ENCODE measurements around the gene SURF1. TPM values are rescaled to one million over a fixed set of nuclear protein-coding genes. Genes with fewer than 3 reads are reported as not detected.

Gene SURF1
- total RNA-seq, 1 experiment from 2014 or later: 44.5 TPM

DNA sequence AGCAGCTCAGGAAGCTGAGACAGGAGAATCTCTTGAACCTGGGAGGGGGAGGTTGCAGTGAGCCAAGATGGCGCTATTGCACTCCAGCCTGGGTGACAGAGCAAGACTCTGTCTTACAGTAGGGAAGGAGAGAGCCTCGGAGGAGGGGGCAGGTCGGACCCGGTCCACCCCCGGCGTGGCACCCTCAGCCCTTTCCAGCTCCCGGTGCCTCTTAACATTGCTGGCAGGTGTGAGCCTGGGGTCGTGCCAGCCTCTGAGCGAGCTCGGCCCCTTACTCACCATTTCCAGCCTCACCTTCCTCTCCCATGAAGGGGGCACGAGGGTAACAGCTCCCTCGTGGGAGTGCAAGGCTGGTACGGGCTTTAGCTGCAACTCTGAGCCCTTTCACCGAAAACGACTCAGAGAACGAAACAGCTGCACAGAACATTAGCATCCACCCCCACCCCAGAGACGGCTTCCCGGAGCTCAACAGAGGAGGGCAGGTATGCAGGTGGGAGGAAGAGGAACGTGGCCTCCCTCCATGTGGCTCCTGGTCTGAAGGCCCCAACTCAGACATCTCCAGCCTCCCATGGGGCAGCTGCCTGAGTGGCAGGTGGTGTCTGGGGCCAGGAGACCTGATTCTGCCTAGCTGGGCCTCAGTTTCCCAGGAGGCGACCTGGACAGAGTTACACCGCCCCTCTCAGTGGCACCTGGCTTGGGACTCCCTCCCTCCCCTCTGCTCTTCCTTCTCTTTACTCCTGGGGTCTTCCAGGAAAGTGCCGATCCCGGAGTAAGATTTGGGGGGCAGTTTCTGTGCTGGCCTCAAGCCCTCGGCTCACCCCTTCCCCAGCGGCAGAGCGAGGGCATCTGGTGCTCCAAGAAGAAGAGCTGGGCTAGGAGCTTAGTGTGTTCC lies 52.8 kb downstream of the SURF1 start:
- H3K9me3 ChIP-seq (replicated peaks): no peaks in the 10 kb centered on the region
- no peaks in the 10 kb centered on the region for H3K36me3 ChIP-seq
- H3K4me1 ChIP-seq (replicated peaks): no peaks in the 10 kb centered on the region
- H3K4me3 ChIP-seq: no peak overlapping the region
- DNase-seq (ENCODE audit: low read depth in 1 of 2, low spot score in 2 of 2): no peak
- no peak overlapping the region for H3K27ac ChIP-seq
- H3K27me3 ChIP-seq (replicated peaks): peaks cover 23% of the 10 kb centered on the region

Other genes with a start within 250 kb of the SURF1 start
- 8.6 and 11.4 TPM in 2 replicates for gene RALGDS, start 235.2 kb downstream of the SURF1 start, total RNA-seq (2014; rRNA removed; shearing (Covaris generic))
- not detected in 2 replicates for gene GBGT1, start 192.6 kb downstream of the SURF1 start, total RNA-seq (2014; rRNA removed; shearing (Covaris generic))
- gene OBP2B, start 147.2 kb downstream of the SURF1 start, total RNA-seq (2014; rRNA removed; shearing (Covaris generic)): not detected in 2 replicates
- gene ABO, start 81.3 kb downstream of the SURF1 start, total RNA-seq (2014; rRNA removed; shearing (Covaris generic)): not detected in 2 replicates
- 15.5 and 29.0 TPM in 2 replicates for gene SURF6, start 20.3 kb downstream of the SURF1 start, total RNA-seq (2014; rRNA removed; shearing (Covaris generic))
- 19.7 and 20.4 TPM in 2 replicates for gene MED22, start 8.4 kb downstream of the SURF1 start, total RNA-seq (2014; rRNA removed; shearing (Covaris generic))
- 1,201 and 1,667 TPM in 2 replicates for gene RPL7A, start 8.3 kb downstream of the SURF1 start, total RNA-seq (2014; rRNA removed; shearing (Covaris generic))
- gene SURF2, start 63 bp upstream of the SURF1 start, total RNA-seq (2014; rRNA removed; shearing (Covaris generic)): 16.5 and 19.6 TPM in 2 replicates
- gene SURF4, start 19.6 kb upstream of the SURF1 start, total RNA-seq (2014; rRNA removed; shearing (Covaris generic)): 281 and 393 TPM in 2 replicates
- gene STKLD1, start 19.9 kb upstream of the SURF1 start, total RNA-seq (2014; rRNA removed; shearing (Covaris generic)): 0.63 TPM in 1 of 2 replicates, not detected in the other
- 15.6 and 21.6 TPM in 2 replicates for gene REXO4, start 61.5 kb upstream of the SURF1 start, total RNA-seq (2014; rRNA removed; shearing (Covaris generic))
- 0.24 and 0.88 TPM in 2 replicates for gene ADAMTS13, start 65.9 kb upstream of the SURF1 start, total RNA-seq (2014; rRNA removed; shearing (Covaris generic))
- 2.9 and 3.4 TPM in 2 replicates for gene CACFD1, start 103.5 kb upstream of the SURF1 start, total RNA-seq (2014; rRNA removed; shearing (Covaris generic))
- gene SLC2A6, start 122.6 kb upstream of the SURF1 start, total RNA-seq (2014; rRNA removed; shearing (Covaris generic)): 22.6 and 25.0 TPM in 2 replicates
- not detected in 2 replicates for gene MYMK, start 168.5 kb upstream of the SURF1 start, total RNA-seq (2014; rRNA removed; shearing (Covaris generic))
- not detected in 2 replicates for gene ADAMTSL2, start 178.2 kb upstream of the SURF1 start, total RNA-seq (2014; rRNA removed; shearing (Covaris generic))